ENCODE measurements around the gene SLC25A38. TPM values are rescaled to one million over a fixed set of nuclear protein-coding genes. Genes with fewer than 3 reads are reported as not detected.
A peak's percentile ranks its signal among the peaks of the same experiment; 100 is the strongest.

SLC25A38 gene, protein sequence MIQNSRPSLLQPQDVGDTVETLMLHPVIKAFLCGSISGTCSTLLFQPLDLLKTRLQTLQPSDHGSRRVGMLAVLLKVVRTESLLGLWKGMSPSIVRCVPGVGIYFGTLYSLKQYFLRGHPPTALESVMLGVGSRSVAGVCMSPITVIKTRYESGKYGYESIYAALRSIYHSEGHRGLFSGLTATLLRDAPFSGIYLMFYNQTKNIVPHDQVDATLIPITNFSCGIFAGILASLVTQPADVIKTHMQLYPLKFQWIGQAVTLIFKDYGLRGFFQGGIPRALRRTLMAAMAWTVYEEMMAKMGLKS
- total RNA-seq: 12.2 and 21.9 TPM in 2 replicates

DNA sequence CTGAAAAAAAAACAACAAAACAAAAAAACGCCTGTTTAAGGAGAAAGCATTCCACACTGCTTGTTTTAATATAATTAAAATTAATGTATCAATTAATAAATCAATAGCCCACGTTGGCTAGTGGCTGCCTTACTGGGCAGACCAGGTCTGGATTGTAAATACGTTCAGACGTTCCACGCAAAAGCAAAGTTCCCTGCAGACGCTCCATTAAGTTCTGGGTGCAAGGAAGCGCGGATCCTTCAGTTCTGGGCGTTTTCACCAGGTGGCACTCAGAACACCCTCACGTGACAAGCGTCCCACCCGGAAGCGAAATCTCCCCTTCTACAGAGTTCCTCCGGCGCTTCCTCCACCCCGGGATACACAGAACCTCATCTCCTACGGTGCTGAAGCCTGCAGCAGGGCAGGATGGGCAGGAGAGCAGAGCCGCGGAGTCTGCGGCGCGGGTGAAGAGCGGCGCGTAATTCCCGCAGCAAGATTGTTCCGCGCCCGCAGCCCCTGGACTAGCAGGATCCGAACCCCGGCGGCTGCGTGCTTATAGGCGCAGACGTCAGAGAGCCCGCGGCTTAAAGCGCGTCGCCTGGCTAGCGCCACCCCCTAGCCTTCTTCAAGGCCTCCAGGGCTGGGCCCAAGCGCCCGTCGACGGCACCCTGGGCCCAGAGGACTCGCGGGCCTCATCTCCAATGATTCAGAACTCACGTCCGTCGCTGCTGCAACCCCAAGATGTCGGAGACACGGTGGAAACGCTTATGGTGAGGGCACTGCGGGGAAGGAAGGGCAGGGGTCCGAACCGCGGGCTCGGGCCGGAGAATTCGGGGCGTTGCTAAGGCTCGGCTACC, at the start of gene SLC25A38:
Gene SLC25A38, plus strand, starts transcription at position 326 of the 836 bp plus-strand sequence. Its CDS starts 355 bp downstream, at position 681.
- Histone ChIP-seq H3K27me3 (ENCODE audit: control insufficient read depth, insufficient read depth, low read length) (no peaks in the 10 kb centered on the region), H3K36me3 (ENCODE audit: control insufficient read depth, insufficient read depth, low read length) (no peaks in the 10 kb centered on the region), H3K4me3 (ENCODE audit: low read depth, low read length) (peak within 1 kb of the TSS; percentile 57)
- FAIRE-seq: no peak
- DNase-seq (ENCODE audit: low read depth): peak; percentile 76
- TF ChIP-seq, protein P1, sequence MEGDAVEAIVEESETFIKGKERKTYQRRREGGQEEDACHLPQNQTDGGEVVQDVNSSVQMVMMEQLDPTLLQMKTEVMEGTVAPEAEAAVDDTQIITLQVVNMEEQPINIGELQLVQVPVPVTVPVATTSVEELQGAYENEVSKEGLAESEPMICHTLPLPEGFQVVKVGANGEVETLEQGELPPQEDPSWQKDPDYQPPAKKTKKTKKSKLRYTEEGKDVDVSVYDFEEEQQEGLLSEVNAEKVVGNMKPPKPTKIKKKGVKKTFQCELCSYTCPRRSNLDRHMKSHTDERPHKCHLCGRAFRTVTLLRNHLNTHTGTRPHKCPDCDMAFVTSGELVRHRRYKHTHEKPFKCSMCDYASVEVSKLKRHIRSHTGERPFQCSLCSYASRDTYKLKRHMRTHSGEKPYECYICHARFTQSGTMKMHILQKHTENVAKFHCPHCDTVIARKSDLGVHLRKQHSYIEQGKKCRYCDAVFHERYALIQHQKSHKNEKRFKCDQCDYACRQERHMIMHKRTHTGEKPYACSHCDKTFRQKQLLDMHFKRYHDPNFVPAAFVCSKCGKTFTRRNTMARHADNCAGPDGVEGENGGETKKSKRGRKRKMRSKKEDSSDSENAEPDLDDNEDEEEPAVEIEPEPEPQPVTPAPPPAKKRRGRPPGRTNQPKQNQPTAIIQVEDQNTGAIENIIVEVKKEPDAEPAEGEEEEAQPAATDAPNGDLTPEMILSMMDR (IDR thresholded peaks at IDR 0.05; ENCODE audit: insufficient read depth, low read length, severe bottlenecking): peak; percentile 31

DNA sequence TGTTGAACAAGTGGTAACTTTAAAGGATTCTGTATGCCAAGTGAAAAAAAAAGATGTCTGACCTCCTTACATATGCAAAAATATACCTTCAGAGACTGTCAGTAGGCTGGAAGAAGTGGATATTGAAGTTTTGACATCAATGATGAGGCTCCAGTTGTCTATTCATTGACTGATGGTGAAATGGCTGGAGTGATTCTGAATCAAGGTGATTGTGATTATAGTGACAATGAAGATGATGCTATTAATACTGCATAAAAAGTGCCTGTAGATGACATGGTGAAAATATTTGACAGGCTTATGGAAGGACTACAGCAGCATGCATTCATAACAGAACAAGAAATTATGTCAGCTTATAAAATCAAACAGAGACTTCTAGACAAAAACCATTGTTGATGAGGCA, 49.6 kb upstream of the SLC25A38 start:
- peak; percentile 36 for FAIRE-seq
- H3K36me3 ChIP-seq (ENCODE audit: control insufficient read depth, insufficient read depth, low read length): no peaks in the 10 kb centered on the region
- H3K4me3 ChIP-seq (ENCODE audit: low read depth, low read length): no peak overlapping the region
- DNase-seq (ENCODE audit: low read depth): no peak
- TF ChIP-seq, protein P1 (IDR thresholded peaks at IDR 0.05; ENCODE audit: insufficient read depth, low read length, severe bottlenecking): no peak
- no peaks in the 10 kb centered on the region for H3K27me3 ChIP-seq (ENCODE audit: control insufficient read depth, insufficient read depth, low read length)

DNA sequence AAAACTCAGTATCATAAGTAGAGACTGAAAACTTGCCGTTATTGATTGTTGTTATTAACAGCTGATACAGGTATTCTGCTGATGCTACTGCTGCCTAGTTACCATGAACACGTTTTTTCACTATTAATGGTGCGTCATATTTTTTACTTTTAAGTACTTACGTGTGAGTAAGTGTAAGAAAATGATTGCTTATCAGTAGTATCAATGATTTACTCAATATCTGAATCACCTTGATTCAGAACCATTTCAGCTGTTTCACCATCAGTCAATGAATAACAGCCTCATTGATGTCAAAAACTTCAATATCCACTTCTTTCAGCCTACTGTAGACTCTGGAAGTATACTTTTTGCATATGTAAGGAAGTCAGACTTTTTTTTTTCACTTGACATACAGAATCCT, 49.0 kb upstream of the SLC25A38 start:
- Histone ChIP-seq H3K4me3 (ENCODE audit: low read depth, low read length) (no peak overlapping the region), H3K27me3 (ENCODE audit: control insufficient read depth, insufficient read depth, low read length) (no peaks in the 10 kb centered on the region), H3K36me3 (ENCODE audit: control insufficient read depth, insufficient read depth, low read length) (no peaks in the 10 kb centered on the region)
- TF ChIP-seq, protein P1 (IDR thresholded peaks at IDR 0.05; ENCODE audit: insufficient read depth, low read length, severe bottlenecking): no peak
- FAIRE-seq (no peak), DNase-seq (ENCODE audit: low read depth) (no peak)

DNA sequence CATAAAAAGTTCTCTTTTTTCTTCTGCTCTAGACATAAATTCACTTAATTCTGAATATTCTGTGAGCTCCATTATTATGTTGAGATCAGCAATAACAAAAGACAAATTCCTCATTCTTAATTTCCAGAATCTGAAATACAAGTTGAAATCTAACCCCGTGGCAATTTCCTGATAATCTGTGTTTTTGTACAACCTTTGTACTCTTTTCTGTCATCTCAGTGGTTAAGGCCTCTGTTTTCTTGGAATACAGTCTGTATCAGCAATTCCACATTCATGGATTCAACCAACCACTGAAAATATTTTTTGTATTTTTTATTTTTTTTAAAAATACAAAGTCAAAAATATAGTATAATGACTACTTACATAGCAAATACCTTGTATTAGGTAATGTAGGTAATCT, 45.0 kb upstream of the SLC25A38 start:
- TF ChIP-seq, protein P1 (IDR thresholded peaks at IDR 0.05; ENCODE audit: insufficient read depth, low read length, severe bottlenecking): no peak
- Histone ChIP-seq H3K4me3 (ENCODE audit: low read depth, low read length) (no peak overlapping the region), H3K27me3 (ENCODE audit: control insufficient read depth, insufficient read depth, low read length) (no peaks in the 10 kb centered on the region), H3K36me3 (ENCODE audit: control insufficient read depth, insufficient read depth, low read length) (no peaks in the 10 kb centered on the region)
- no peak for FAIRE-seq
- DNase-seq (ENCODE audit: low read depth): no peak

DNA sequence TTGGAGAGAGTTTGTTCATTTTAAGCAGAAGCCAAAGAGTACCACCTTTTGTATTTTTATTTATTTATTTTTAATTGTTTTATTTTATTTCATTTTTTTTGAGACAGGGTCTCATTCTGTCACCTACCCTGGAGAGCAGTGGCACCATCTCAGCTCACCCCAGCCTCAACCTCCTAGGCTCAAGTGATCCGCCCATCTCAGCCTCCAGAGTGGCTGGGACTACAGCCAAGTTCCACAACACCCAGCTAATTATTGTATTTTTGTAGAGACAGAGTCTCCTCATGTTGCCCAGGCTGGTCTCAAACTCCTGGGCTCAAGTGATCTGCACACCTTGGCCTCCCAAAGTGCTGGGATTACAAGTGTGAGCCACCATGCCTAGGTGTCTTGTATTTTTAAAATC, 44.1 kb upstream of the SLC25A38 start:
- no peak for FAIRE-seq

More for the DNA sequence above, 44.1 kb upstream of the SLC25A38 start:
- no peaks in the 10 kb centered on the region for H3K36me3 ChIP-seq (ENCODE audit: control insufficient read depth, insufficient read depth, low read length)
- H3K27me3 ChIP-seq (ENCODE audit: control insufficient read depth, insufficient read depth, low read length): no peaks in the 10 kb centered on the region
- H3K4me3 ChIP-seq (ENCODE audit: low read depth, low read length): no peak overlapping the region
- no peak for DNase-seq (ENCODE audit: low read depth)
- TF ChIP-seq, protein P1 (IDR thresholded peaks at IDR 0.05; ENCODE audit: insufficient read depth, low read length, severe bottlenecking): no peak
